MM.1S (cell line): ENCODE data around the gene SRPK2.

Source experiments
- DNase-seq: peaks from one replicate; pipeline ENCODE4 v3.0.0-alpha.2; 2015
- H2AFZ ChIP-seq: fragments of 300-600 bp; sonication (generic); 2 replicates; pipeline ENCODE4 v1.6.0; 2016; ENCODE audit warnings: antibody characterized with exemption, low read length
- H3F3A ChIP-seq: fragments of 300-600 bp; sonication (generic); 2 replicates; pipeline ENCODE4 v1.6.1; 2016; ENCODE audit warnings: mild to moderate bottlenecking, antibody characterized with exemption, low read length, moderate library complexity, mixed read lengths; ENCODE audit not compliant: insufficient read depth
- H3K27ac ChIP-seq: fragments of 300-600 bp; sonication (generic); 2 replicates; pipeline ENCODE4 v1.5.1; 2016; ENCODE audit warnings: mild to moderate bottlenecking, low read length
- H3K27me3 ChIP-seq: fragments of 300-600 bp; sonication (generic); replicated peaks from 2 replicates; pipeline ENCODE4 v1.6.0; 2016; ENCODE audit warnings: low read length; ENCODE audit not compliant: insufficient read depth
- H3K36me3 ChIP-seq: fragments of 300-600 bp; sonication (generic); replicated peaks from 2 replicates; pipeline ENCODE4 v1.6.1; 2016; ENCODE audit warnings: mild to moderate bottlenecking, low read length, mixed read lengths; ENCODE audit not compliant: insufficient read depth
- H3K4me1 ChIP-seq: fragments of 300-600 bp; sonication (generic); 2 replicates; pipeline ENCODE4 v1.6.1; 2016; ENCODE audit warnings: low read length, mixed read lengths
- H3K4me2 ChIP-seq: fragments of 300-600 bp; sonication (generic); 2 replicates; pipeline ENCODE4 v1.6.0; 2016; ENCODE audit warnings: low read depth, low read length
- H3K4me3 ChIP-seq: fragments of 300-600 bp; sonication (generic); 2 replicates; pipeline ENCODE4 v1.5.1; 2016; ENCODE audit warnings: low read length, mixed read lengths
- H3K79me2 ChIP-seq: fragments of 300-600 bp; sonication (generic); 2 replicates; pipeline ENCODE4 v1.6.1; 2016; ENCODE audit warnings: mixed run types, low read length, mixed read lengths
- H3K9ac ChIP-seq: fragments of 300-600 bp; sonication (generic); 2 replicates; pipeline ENCODE4 v1.6.1; 2016; ENCODE audit warnings: low read length, mixed read lengths
- H3K9me2 ChIP-seq: fragments of 300-600 bp; sonication (generic); replicated peaks from 2 replicates; pipeline ENCODE4 v1.6.1; 2016; ENCODE audit warnings: mild to moderate bottlenecking, low read length, mixed read lengths; ENCODE audit not compliant: insufficient read depth
- H3K9me3 ChIP-seq: fragments of 300-600 bp; sonication (generic); replicated peaks from 2 replicates; pipeline ENCODE4 v1.6.1; 2016; ENCODE audit warnings: mild to moderate bottlenecking, low read length, mixed read lengths; ENCODE audit not compliant: insufficient read depth
- H4K20me1 ChIP-seq: fragments of 300-600 bp; sonication (generic); 2 replicates; pipeline ENCODE4 v1.6.1; 2016; ENCODE audit warnings: mild to moderate bottlenecking, low read length, moderate library complexity, mixed read lengths; ENCODE audit not compliant: insufficient read depth
- EZH2 ChIP-seq: fragments of 300-600 bp; sonication (generic); optimal IDR thresholded peaks from 2 replicates; pipeline ENCODE3; 2017; ENCODE audit warnings: low read depth, mild to moderate bottlenecking, antibody characterized with exemption, low read length, mixed read lengths
- EZH2phosphoT487 ChIP-seq: fragments of 300-600 bp; sonication (generic); IDR thresholded peaks from 2 replicates; pipeline ENCODE4 v1.6.1; 2018; ENCODE audit warnings: antibody characterized with exemption, low read length
- TF ChIP-seq, protein P1 (sequence below): fragments of 300-600 bp; sonication (generic); IDR thresholded peaks from 2 replicates; pipeline ENCODE4 v1.5.1; 2016; ENCODE audit warnings: antibody characterized with exemption, low read length, mixed read lengths

SRPK2 gene

DNA sequence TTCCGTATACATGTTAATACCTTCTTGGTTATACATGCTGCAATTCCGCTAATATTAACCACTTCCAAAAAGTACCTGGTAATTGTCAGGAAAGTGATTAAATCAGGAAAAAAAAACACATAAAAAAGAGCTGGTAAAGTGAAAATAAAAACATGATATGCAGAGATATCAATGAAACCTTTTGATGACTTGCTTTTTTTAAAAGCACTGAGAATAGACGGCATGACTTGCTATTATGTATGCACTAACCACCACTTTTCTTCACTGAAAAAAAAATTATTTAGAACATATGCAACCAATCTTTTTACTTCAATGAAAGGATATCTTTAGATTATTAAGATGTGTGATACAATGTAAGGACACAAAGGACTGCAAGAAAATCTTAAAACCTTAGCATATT lies 211.7 kb downstream of the SRPK2 start:
- H3K9me2 ChIP-seq, result no peaks in the 10 kb centered on the region

DNA sequence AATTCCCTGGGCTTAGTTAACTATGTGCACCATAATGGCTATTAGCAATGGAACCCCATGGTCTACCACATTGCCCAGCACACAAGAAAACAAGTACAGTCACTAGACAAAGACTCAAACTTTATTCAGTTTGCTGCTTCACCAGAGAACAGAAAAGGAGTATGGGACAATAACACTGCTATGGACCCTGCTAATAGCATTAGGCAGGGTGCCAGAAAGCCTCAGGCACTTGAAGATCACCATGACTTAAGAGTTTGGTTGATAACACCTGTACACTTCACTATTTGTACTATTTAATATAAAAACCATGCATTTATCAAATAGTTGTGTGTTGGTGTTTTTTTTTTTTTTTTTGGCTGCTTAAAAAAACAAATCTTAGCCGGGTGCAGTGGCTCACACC lies 215.1 kb downstream of the SRPK2 start:
- Histone ChIP-seq H3K4me2 (no peak overlapping the region), H3K9me2 (no peaks in the 10 kb centered on the region), H4K20me1 (peaks cover 4% of the 10 kb centered on the region; the same call in 1 of the 2 replicates), H3K36me3 (no peaks in the 10 kb centered on the region), H3K4me1 (peaks cover 6% of the 10 kb centered on the region), H2AFZ (no peak overlapping the region), H3K4me3 (no peak overlapping the region), H3K27ac (no peak overlapping the region), H3K79me2 (peaks cover 71% of the 10 kb centered on the region), H3K9ac (no peak overlapping the region), H3K9me3 (no peaks in the 10 kb centered on the region), H3K27me3 (no peaks in the 10 kb centered on the region), H3F3A (0 out of 2 replicates have a peak, but pooled peaks cover 3% of the 10 kb centered on the region)
- no peak for DNase-seq
- TF ChIP-seq EZH2 (no peak), EZH2phosphoT487 (no peak)
- TF ChIP-seq, protein P1, sequence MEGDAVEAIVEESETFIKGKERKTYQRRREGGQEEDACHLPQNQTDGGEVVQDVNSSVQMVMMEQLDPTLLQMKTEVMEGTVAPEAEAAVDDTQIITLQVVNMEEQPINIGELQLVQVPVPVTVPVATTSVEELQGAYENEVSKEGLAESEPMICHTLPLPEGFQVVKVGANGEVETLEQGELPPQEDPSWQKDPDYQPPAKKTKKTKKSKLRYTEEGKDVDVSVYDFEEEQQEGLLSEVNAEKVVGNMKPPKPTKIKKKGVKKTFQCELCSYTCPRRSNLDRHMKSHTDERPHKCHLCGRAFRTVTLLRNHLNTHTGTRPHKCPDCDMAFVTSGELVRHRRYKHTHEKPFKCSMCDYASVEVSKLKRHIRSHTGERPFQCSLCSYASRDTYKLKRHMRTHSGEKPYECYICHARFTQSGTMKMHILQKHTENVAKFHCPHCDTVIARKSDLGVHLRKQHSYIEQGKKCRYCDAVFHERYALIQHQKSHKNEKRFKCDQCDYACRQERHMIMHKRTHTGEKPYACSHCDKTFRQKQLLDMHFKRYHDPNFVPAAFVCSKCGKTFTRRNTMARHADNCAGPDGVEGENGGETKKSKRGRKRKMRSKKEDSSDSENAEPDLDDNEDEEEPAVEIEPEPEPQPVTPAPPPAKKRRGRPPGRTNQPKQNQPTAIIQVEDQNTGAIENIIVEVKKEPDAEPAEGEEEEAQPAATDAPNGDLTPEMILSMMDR, result no peak

More for the DNA sequence above, 211.7 kb downstream of the SRPK2 start:
- H3K9me3 ChIP-seq, result no peaks in the 10 kb centered on the region
- H2AFZ ChIP-seq, result no peak overlapping the region
- H3K79me2 ChIP-seq, result peaks cover 89% of the 10 kb centered on the region
- H3K4me1 ChIP-seq, result peaks cover 6% of the 10 kb centered on the region
- TF ChIP-seq EZH2, result no peak
- no peak for TF ChIP-seq EZH2phosphoT487
- TF ChIP-seq, protein P1, result no peak
- peaks cover 4% of the 10 kb centered on the region; the same call in 1 of the 2 replicates for H4K20me1 ChIP-seq
- H3K9ac ChIP-seq, result no peak overlapping the region
- no peak overlapping the region for H3K4me2 ChIP-seq
- DNase-seq, result no peak
- H3K27ac ChIP-seq, result no peak overlapping the region
- H3K36me3 ChIP-seq, result no peaks in the 10 kb centered on the region
- no peaks in the 10 kb centered on the region for H3K27me3 ChIP-seq
- 0 out of 2 replicates have a peak, but pooled peaks cover 3% of the 10 kb centered on the region for H3F3A ChIP-seq
- no peak overlapping the region for H3K4me3 ChIP-seq

DNA sequence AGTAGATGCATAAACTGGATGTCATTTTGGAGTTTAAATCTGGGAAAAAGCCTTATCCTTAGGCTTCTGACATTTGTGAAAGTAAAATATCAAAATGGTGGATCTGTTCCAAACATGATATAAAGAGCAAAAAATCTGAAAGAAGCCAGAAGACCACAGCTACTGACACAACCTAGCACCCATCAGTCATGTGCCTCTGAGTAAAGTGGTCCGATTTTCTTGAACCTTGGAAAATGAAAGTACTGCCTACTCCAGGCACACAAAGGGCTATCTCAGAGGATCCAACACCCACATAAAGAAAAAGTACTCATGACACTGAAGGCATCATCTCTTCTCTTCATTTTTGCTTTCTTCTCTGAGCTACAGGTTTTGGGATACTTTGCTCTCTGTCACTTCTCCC lies 224.0 kb downstream of the SRPK2 start:
- no peaks in the 10 kb centered on the region for H3K9me3 ChIP-seq
- peaks cover 11% of the 10 kb centered on the region; the same call in 1 of the 2 replicates for H3K36me3 ChIP-seq
- H2AFZ ChIP-seq, result no peak overlapping the region
- H3K27me3 ChIP-seq, result no peaks in the 10 kb centered on the region
- H4K20me1 ChIP-seq, result no peaks in the 10 kb centered on the region
- H3K9me2 ChIP-seq, result no peaks in the 10 kb centered on the region
- no peaks in the 10 kb centered on the region for H3K4me1 ChIP-seq
- no peak for DNase-seq
- no peak overlapping the region for H3K9ac ChIP-seq
- H3K4me3 ChIP-seq, result no peak overlapping the region
- TF ChIP-seq EZH2, result no peak
- no peak for TF ChIP-seq EZH2phosphoT487
- TF ChIP-seq, protein P1, result no peak
- H3K27ac ChIP-seq, result no peak overlapping the region
- peaks cover 7% of the 10 kb centered on the region; the same call in 1 of the 2 replicates for H3K79me2 ChIP-seq
- H3K4me2 ChIP-seq, result no peak overlapping the region
- no peaks in the 10 kb centered on the region for H3F3A ChIP-seq
